GM19043 (cell line): ENCODE measurements around the gene RABEP1.

Source experiments
- ATAC-seq: cut with Tn5 transposase; IDR thresholded peaks from one replicate; pipeline ENCODE4 v1.9.1; 2021; ENCODE audit warnings: low read depth; ENCODE audit not compliant: unreplicated experiment

The RABEP1 gene

GRCh38 chr17:5264893-5265292 is 17.2 kb upstream of the RABEP1 start:
- no peak for ATAC-seq

- ATAC-seq = no peak
Observed at GRCh38 chr17:5269241-5269960, 12.7 kb upstream of the RABEP1 start.

- ATAC-seq = no peak
Observed at GRCh38 chr17:5272322-5272721, 9.8 kb upstream of the RABEP1 start.

- ATAC-seq = no peak
Observed at GRCh38 chr17:5282642-5283217, 646 bp downstream of the RABEP1 start.

- ATAC-seq = no peak
Observed at GRCh38 chr17:5283571-5284315, 1.7 kb downstream of the RABEP1 start.

GRCh38 chr17:5284681-5285080 is 2.6 kb downstream of the RABEP1 start:
- ATAC-seq = no peak

- ATAC-seq = no peak
Observed at GRCh38 chr17:5286846-5287245, 4.8 kb downstream of the RABEP1 start.

- ATAC-seq = no peak
Observed at GRCh38 chr17:5291683-5292350, 9.7 kb downstream of the RABEP1 start.

- ATAC-seq = no peak
Observed at GRCh38 chr17:5297245-5297644, 15.2 kb downstream of the RABEP1 start.

- no peak for ATAC-seq
Observed at GRCh38 chr17:5299383-5299782, 17.3 kb downstream of the RABEP1 start.

GRCh38 chr17:5304636-5305035 is 22.6 kb downstream of the RABEP1 start:
- no peak for ATAC-seq

- no peak for ATAC-seq
Observed at GRCh38 chr17:5309851-5310250, 27.8 kb downstream of the RABEP1 start.

- no peak for ATAC-seq
Observed at GRCh38 chr17:5325851-5326250, 43.8 kb downstream of the RABEP1 start.

GRCh38 chr17:5329784-5330557 is 47.9 kb downstream of the RABEP1 start:
- ATAC-seq = no peak

GRCh38 chr17:5330981-5331380 is 48.9 kb downstream of the RABEP1 start:
- ATAC-seq = no peak

- ATAC-seq = no peak
Observed at GRCh38 chr17:5331506-5331905, 49.4 kb downstream of the RABEP1 start.

GRCh38 chr17:5344914-5345313 is 62.8 kb downstream of the RABEP1 start:
- ATAC-seq = no peak

GRCh38 chr17:5352681-5353289 is 70.7 kb downstream of the RABEP1 start:
- ATAC-seq = no peak

- ATAC-seq = no peak
Observed at GRCh38 chr17:5354310-5354709, 72.2 kb downstream of the RABEP1 start.

GRCh38 chr17:5354886-5355415 is 72.9 kb downstream of the RABEP1 start:
- ATAC-seq = no peak
